ENCODE results near the gene ARRDC4.

ARRDC4 gene

DNA sequence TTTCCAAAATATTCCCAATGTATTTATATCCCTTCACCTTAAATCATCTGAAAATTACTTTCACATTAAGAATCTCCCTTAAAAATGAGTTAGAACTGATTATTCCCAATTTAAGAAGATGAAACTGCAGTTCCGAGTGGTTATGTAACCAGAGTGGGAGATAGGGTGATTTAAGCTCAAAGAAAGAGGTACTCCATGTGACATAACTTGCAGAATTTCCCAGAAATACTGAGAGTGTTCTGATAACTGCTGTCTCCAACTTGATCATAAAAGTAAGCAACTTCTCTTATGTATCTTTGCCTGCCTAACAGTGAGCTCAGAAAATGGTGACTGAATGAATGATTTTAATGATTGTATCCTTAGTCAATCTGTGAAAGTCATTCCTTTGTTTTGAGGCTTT, 32.3 kb downstream of the ARRDC4 start:
- Mint-ChIP-seq H3K4me1 (peaks cover 22% of the 10 kb centered on the region), H3K27me3 (ENCODE audit: low read depth, poor library complexity) (no peaks in the 10 kb centered on the region), H3K36me3 (ENCODE audit: low read depth) (peaks cover 4% of the 10 kb centered on the region), H3K27ac (no peak overlapping the region), H3K4me3 (no peak overlapping the region), H3K9me3 (peaks cover 9% of the 10 kb centered on the region)
- TF ChIP-seq, protein P1, sequence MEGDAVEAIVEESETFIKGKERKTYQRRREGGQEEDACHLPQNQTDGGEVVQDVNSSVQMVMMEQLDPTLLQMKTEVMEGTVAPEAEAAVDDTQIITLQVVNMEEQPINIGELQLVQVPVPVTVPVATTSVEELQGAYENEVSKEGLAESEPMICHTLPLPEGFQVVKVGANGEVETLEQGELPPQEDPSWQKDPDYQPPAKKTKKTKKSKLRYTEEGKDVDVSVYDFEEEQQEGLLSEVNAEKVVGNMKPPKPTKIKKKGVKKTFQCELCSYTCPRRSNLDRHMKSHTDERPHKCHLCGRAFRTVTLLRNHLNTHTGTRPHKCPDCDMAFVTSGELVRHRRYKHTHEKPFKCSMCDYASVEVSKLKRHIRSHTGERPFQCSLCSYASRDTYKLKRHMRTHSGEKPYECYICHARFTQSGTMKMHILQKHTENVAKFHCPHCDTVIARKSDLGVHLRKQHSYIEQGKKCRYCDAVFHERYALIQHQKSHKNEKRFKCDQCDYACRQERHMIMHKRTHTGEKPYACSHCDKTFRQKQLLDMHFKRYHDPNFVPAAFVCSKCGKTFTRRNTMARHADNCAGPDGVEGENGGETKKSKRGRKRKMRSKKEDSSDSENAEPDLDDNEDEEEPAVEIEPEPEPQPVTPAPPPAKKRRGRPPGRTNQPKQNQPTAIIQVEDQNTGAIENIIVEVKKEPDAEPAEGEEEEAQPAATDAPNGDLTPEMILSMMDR (IDR thresholded peaks at IDR 0.05) = no peak
- no peak for DNase-seq

DNA sequence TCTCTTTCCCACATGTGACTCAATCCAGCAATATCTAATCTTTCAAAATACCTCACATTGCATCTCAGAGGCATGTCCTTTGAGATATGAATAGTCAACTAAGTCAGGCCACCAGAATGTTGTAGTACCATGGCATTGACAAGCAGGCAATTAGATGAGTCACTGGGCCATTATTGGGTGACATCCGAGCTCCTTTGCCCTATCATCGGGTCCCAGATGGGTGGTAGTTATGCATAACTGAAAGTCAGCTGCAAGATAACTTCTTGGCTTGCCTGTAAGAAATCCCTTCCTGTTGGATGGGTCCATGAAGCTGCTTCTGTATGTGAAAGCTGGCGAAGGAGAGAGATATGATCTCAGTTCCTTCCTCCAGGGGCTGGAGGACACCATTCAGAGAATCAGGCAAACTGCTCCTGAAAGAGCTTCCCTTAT, 32.8 kb downstream of the ARRDC4 start:
- H3K4me1 Mint-ChIP-seq = peaks cover 27% of the 10 kb centered on the region
- H3K9me3 Mint-ChIP-seq = peaks cover 4% of the 10 kb centered on the region
- no peak for DNase-seq
- TF ChIP-seq, protein P1 (IDR thresholded peaks at IDR 0.05) = no peak
- H3K27ac Mint-ChIP-seq = no peak overlapping the region
- no peaks in the 10 kb centered on the region for H3K36me3 Mint-ChIP-seq (ENCODE audit: low read depth)
- no peak overlapping the region for H3K4me3 Mint-ChIP-seq
- H3K27me3 Mint-ChIP-seq (ENCODE audit: low read depth, poor library complexity) = no peaks in the 10 kb centered on the region

DNA sequence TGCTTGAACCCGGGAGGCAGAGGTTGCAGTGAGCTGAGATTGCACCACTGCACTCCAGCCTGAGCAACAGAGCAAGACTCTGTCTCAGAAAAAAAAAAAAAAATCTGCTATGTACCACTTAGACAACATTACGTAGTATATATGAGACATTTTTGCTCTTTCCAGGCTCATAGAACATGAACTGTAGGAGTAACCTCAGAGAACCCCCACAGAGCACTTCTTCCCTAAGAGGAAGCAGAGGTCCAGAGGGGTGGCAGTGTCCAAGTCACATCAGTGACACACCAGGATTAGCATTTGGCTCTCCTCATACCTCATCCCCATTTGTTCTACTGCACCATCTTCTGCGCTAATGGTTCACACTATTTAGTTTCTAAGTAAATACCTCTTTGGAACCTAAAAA, 33.7 kb downstream of the ARRDC4 start:
- no peak overlapping the region for H3K4me3 Mint-ChIP-seq
- TF ChIP-seq, protein P1 (IDR thresholded peaks at IDR 0.05) = no peak
- no peak overlapping the region for H3K27ac Mint-ChIP-seq
- DNase-seq = no peak
- H3K9me3 Mint-ChIP-seq = peaks cover 4% of the 10 kb centered on the region
- H3K4me1 Mint-ChIP-seq = peaks cover 30% of the 10 kb centered on the region
- no peaks in the 10 kb centered on the region for H3K36me3 Mint-ChIP-seq (ENCODE audit: low read depth)
- no peaks in the 10 kb centered on the region for H3K27me3 Mint-ChIP-seq (ENCODE audit: low read depth, poor library complexity)

DNA sequence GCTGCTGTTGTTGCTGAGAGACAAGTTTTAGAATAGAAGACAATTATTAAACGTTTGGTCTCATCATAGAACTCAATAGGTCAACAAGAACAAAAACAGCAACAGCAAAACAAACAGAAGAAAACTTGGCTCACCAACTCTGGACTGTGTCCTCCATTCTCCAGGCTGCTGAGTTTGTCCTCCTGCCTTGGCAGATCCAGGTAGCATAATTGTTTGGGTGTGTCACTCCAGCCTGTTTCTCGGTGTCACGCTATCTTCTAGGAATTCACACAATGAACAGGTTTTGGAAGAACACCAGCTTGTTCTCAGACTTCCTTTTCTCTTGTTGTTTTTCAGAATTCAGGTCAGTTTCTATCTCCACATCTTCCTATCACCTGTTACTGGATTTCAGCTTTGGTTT, 34.7 kb downstream of the ARRDC4 start:
- DNase-seq = no peak
- no peaks in the 10 kb centered on the region for H3K27me3 Mint-ChIP-seq (ENCODE audit: low read depth, poor library complexity)
- H3K27ac Mint-ChIP-seq = no peak overlapping the region
- TF ChIP-seq, protein P1 (IDR thresholded peaks at IDR 0.05) = no peak
- no peaks in the 10 kb centered on the region for H3K36me3 Mint-ChIP-seq (ENCODE audit: low read depth)
- no peak overlapping the region for H3K4me3 Mint-ChIP-seq
- peaks cover 30% of the 10 kb centered on the region for H3K4me1 Mint-ChIP-seq
- peaks cover 4% of the 10 kb centered on the region for H3K9me3 Mint-ChIP-seq

DNA sequence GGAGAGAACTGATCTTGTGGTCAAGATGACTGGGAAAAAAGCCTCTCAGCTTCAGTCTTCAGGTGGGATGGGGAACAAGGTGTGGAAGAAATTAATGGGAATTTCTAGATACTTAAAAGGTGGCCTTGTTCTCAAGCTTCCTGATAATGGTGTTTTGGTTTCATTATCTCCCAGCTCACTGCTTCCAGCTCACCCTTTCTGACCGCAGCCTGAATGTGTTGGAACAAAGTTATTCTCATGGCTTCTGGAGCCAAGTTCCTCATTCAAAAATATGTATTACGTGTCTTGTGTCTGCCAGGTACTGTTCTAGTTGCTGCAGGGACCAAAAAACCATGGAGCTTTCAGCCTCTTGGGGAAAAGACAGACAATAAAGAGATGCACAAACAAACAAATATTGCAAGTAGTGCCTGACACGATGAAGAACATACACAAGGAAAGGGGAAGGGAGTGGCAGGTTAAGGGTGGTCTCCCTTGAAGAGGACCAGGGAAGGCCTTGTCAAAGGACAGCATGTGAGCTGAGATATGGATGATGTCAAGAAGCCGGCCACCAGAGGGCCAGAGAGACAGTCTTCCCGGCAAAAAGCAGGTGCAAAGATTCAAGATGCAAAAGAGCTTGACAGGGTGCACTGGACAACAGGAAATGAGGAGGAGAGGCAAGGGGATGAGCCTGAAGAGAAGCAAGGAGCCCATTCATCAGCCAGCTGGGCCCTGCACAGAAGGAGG, 35.5 kb downstream of the ARRDC4 start:
- peaks cover 30% of the 10 kb centered on the region for H3K4me1 Mint-ChIP-seq
- H3K27me3 Mint-ChIP-seq (ENCODE audit: low read depth, poor library complexity) = no peaks in the 10 kb centered on the region
- no peak for DNase-seq
- H3K36me3 Mint-ChIP-seq (ENCODE audit: low read depth) = no peaks in the 10 kb centered on the region
- H3K27ac Mint-ChIP-seq = no peak overlapping the region
- TF ChIP-seq, protein P1 (IDR thresholded peaks at IDR 0.05) = no peak
- peaks cover 4% of the 10 kb centered on the region for H3K9me3 Mint-ChIP-seq
- no peak overlapping the region for H3K4me3 Mint-ChIP-seq
